Measurements from ENCODE around the gene F2RL3. TPM values are rescaled to one million over a fixed set of nuclear protein-coding genes. Genes with fewer than 3 reads are reported as not detected.
"Not testable (repeated sequence)": the region's sequence is repeated elsewhere in the genome, so short reads cannot be mapped to it uniquely, and the experiment has no call there.

F2RL3 gene
- total and polyA plus RNA-seq, 2 of the 8 experiments (the other 6 are each of a cell fraction or from before 2014, with no cell fraction given) = not detected

- H3K4me1 ChIP-seq (replicated peaks in 1 of 4; ENCODE audit: control insufficient read depth in 3 of 4, insufficient read depth in 4 of 4, low read length in 3 of 4); H4K91ac ChIP-seq (replicated peaks; ENCODE audit: insufficient read length, low read length); H3K27ac ChIP-seq (ENCODE audit: low read depth, low read length); H3K56ac ChIP-seq (replicated peaks; ENCODE audit: insufficient read length, low read depth, low read length); H3K18ac ChIP-seq (ENCODE audit: extremely low read depth, low read length); H3K79me2 ChIP-seq (ENCODE audit: control insufficient read depth in 1 of 2, insufficient read depth in 2 of 2, low read length in 2 of 2); H2AFZ ChIP-seq (ENCODE audit: low read length); H2BK120ac ChIP-seq (replicated peaks; ENCODE audit: low read depth, low read length); H2BK5ac ChIP-seq (ENCODE audit: low read depth, low read length); H2BK15ac ChIP-seq (ENCODE audit: low read length); H4K5ac ChIP-seq (ENCODE audit: insufficient read length, low read depth, low read length); H4K8ac ChIP-seq (ENCODE audit: extremely low read depth, insufficient read depth, low read length); H3K4ac ChIP-seq (replicated peaks; ENCODE audit: insufficient read length, low read depth, low read length); DNase-seq (ENCODE audit: low read depth in 1 of 2, low spot score in 2 of 2); H3K79me1 ChIP-seq (ENCODE audit: low read depth, low read length); FAIRE-seq; H3K9me3 ChIP-seq (ENCODE audit: insufficient read depth in 2 of 2, low read depth in 1 of 2, low read length in 1 of 2); H3K36me3 ChIP-seq (ENCODE audit: control insufficient read depth in 2 of 4, insufficient read depth in 4 of 4, low read length in 3 of 4); H3K23me2 ChIP-seq (ENCODE audit: low read depth, low read length); POLR2A ChIA-PET (ENCODE audit: partially characterized antibody); H2BK12ac ChIP-seq (ENCODE audit: low read depth, low read length); H2AK5ac ChIP-seq (ENCODE audit: low read depth, low read length); H3K4me3 ChIP-seq (ENCODE audit: extremely low read depth in 1 of 4, insufficient read depth in 2 of 4, low read depth in 3 of 4, low read length in 4 of 4); H4K20me1 ChIP-seq (replicated peaks in 1 of 2; ENCODE audit: control insufficient read depth in 1 of 2, insufficient read depth in 2 of 2, low read length in 2 of 2); H3K27me3 ChIP-seq (replicated peaks in 1 of 4; ENCODE audit: control insufficient read depth in 3 of 4, extremely low read depth in 1 of 4, insufficient read depth in 3 of 4, low read length in 3 of 4); CTCF ChIA-PET (ENCODE audit: partially characterized antibody); H3K23ac ChIP-seq (ENCODE audit: insufficient read length); H3K9ac ChIP-seq (replicated peaks in 1 of 4; ENCODE audit: extremely low read depth in 1 of 4, low read depth in 3 of 4, low read length in 3 of 4); H2BK20ac ChIP-seq (ENCODE audit: low read length); H3K4me2 ChIP-seq (ENCODE audit: insufficient read depth in 1 of 2, low read depth in 2 of 2, low read length in 2 of 2); H3K14ac ChIP-seq (ENCODE audit: insufficient read length): not testable (repeated sequence)
- 97% methylated on average over 7 of the region's 7 CpGs; no CpG with 5 or more reads in 1 of the 2 experiments for WGBS, 2 experiments (ENCODE audit: extremely low coverage in 1 of 2, insufficient coverage in 1 of 2, insufficient read length in 1 of 2, insufficient replicate concordance in 2 of 2, low coverage in 1 of 2, low lambda C conversion rate in 2 of 2, missing lambda C conversion rate in 1 of 2)
Observed at GRCh38 chr19:16940063-16940462, 51.3 kb downstream of the F2RL3 start.

Measured in H1 (cell line).